Stimulated activated CD8-positive, alpha-beta memory T cell treated with anti-CD3 and anti-CD28 coated beads, Interleukin-7, amount 100 ng/mL, for 48 hours (primary cell): ENCODE measurements around the gene RFNG.
"Not testable (repeated sequence)": the region's sequence is repeated elsewhere in the genome, so short reads cannot be mapped to it uniquely, and the experiment has no call there.

ENCODE experiments used
- DNase-seq, 2 donors: peaks; one replicate each; pipeline ENCODE4 v3.0.0-alpha.2; 2020; ENCODE audit warnings: low read depth in 1 of 2; ENCODE audit errors: extremely low read depth in 1 of 2

The RFNG gene

DNA sequence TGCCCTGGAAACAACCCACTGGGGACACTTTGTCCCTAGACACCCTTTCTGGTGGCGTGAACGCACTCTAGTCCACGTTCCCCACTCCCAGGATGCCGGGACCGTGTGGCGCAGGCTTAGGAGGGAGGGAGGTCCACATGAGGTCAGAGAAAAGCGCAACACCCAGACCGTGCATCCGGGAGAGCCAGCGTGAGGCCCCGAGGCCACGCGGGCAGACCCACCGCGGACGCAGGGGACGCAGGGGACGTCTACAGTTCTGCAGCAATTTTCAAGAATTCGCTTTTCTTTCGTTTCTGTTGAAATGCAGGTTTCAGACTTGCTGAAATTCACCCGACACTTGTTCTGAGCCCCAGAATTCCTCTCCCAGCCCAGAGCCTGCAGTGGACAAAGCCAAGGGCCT, 4.7 kb downstream of the RFNG start:
- no peak for DNase-seq

DNA sequence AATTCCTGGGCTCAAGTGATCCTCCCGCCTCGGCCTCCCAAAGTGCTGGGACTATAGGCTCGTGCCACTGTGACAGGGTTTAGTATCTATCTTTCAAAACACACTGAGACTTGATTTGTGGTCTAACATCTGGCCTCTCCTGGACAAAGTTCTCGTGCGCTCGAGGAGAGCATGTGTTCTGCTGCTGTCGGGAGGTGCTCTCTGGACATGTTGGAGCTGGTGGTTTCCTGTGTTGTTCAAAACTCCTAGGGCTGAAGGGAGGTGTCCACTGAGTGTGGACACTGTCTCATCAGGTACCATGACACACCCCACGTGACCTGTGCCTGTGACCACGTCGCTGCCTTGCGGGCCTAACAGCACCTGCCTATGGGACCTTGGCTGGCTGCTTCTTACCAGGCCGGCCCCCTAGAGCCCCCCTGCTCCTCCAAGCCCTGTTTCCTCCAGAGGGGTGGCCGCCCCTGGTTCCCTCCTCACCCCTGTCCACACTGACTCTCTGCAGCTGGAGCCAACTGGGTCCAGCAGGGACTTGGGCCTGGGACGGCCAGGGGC, 5.6 kb downstream of the RFNG start:
- no peak for DNase-seq

DNA sequence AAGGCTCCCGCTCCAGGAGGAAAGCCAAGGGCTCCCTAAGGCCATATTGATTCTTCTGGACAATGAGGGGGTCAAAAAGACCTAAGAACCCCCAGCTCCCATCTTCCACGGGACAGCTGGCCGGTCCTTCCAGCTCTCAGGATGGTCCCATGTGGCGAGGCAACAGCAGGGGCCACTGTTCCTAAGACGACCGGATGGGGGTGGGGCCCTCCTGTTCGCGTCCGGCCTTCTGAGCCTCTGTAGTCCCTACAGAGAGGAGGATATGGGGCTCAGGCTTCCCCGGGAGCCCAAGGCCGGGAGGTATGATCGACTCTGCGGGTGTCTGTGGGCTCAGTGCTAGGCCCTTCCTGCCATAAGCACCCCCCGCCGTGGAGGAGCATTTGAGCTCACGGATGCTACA, 8.1 kb downstream of the RFNG start:
- DNase-seq: no peak

DNA sequence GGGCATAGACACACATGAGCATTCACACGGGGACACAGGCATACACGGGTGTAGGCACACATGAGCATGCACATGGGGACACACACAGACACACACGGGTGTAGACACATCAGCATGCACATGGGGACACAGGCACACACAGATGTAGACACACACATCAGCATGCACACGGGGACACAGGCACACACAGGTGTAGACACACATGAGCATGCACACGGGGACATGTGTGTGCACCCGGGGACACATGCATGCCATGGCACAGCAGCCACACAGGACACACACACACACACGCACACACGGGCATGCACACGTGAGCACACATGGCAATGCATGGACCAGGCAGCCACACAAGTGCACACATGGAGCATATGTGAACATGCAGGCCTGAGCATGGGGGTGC, 9.0 kb downstream of the RFNG start:
- no peak for DNase-seq

DNA sequence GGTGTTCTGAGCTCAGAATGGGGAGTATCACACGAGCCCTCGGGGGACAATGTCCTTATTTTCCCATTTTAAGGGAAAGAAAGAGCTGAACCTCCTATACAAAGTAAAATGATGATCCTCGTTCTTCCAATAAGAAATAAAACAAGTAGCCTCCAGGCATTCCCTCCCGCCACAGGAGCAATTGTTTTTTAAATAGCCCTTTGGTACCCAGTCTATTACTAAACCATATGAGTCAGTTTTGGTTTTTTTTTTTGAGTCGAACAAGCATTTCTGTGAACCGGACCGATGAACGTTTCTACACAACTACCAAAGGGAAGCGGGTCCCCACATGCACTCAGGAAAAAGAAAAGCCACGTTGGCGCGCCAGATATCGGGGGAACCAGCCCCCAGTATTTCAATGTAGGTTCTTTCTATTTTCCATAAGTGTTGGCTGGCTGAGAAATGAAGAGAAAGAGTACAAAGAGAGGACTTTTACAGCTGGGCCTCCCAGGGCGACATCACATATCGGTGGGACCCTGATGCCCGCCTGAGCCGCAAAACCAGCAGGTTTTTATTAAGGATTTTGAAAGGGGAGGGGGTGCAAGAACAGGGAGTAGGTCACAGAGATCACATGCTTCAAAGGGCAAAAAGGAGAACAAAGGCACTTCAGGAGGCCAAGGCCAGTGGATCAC, 10.3 kb downstream of the RFNG start:
- no peak for DNase-seq

DNA sequence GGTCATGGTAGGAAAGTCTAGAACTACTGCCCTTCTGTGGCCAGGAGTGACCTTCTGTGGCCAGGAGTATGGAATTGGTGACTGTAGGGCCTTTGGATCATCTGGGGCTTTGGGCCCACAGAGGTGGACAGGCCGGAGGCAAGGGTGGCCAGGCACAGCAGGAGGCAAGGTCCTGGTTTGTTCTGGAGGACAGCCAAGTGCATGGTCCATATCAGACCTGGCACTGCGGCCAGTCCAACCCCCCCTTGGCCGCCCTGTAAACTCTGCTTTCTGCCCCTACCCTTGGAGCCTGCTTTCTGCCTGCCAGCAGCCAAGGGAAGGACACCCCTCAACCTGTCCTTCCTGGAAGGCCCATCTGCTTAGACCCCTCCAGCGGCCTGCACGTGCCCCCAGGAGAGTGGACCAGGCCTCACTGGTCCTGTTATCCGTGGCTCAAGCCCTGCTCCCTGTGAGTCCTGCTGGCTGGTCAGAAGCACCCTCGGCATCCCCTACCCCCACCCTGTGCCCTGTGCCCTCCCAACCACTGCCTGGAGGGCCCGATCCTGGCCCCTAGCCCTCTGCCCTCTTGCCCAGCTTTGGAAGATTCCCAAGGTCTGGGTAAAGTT, 11.8 kb downstream of the RFNG start:
- DNase-seq: no peak

DNA sequence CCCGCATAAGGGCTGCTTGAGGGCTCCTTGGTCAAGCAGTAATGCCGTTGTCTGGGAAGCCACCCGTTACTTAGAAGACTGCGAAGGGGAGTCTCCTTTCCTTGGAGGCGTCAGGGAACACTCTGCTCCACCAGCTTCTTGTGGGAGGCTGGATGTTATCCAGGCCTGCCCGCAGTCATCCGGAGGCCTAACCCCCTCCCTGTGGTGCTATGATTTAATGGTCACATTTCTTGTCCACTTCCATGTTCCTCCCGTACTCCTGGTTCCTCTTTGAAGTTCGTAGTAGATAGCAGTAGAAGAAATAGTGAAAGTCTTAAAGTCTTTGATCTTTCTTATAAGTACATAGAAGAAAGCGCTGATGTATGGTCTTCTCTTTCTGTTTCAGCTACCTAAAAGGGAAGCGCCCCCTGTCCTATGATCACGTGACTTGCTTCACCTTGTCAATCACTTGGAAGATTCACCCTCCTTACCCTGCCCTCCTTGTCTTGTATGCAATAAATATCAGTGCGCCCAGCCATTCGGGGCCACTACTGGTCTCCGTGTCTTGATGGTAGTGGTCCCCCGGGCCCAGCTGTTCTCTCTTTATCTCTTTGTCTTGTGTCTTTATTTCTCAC, 12.7 kb downstream of the RFNG start:
- not testable (repeated sequence) for DNase-seq

DNA sequence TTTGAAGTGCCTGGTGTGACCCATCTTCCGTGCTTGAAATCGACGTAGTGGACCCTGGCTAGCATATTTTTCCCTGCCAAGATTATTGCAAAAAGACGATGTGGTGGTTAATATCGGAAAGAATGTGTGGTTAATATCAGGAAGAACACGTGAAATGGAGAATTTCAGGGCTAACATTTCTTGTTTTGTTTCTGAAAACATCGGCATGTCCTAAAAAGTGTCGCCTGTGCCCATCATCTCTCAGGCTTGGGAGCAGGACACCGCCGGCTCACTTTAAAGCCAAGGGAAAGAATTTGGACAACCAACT, 13.8 kb downstream of the RFNG start:
- no peak for DNase-seq

DNA sequence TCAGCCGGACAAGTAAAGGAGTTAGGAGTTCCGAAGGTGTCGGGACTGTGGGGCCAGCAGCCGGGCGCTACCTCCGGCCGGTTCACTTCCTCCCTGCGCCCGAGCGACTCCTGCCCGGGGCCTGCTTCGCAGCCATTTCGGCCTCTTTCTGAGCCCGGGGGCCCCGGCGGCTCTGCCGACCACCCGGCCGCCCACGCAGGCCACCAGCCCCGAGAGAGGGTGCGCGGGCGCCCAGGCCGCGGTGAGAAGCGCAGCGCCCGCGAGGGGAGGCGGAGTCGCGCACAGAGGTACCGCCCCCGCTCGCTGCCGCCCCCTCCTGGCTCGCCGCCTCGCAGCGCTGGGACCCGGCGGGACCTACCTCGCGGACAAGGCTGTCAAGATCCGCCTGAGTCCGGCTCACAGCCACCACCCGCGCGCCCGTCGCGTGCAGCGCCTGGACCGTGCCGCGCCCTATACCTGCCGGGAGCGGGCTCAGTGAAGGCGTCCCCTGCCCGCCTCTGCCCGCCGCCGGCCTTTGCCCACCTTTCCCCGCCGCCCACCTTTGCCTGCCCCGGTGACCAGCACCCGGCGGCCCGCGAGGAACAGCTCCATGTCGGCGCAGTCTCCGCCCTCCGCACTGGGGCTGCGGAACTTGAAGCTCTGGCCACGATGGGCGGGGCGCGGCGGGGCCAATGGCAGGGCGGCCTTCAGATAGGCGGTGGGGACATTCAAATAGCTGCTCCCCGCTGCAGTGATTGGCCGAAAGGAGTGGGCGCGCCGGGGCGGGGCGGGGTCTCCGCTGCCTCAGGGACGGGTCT, 14.3 kb downstream of the RFNG start, which contains the start of gene DCXR:
DCXR (minus strand) TSS at position 606 of the 797 bp plus-strand sequence; CDS start at position 591, 15 bp downstream.
- peak; percentile 94 to 96 for DNase-seq

DNA sequence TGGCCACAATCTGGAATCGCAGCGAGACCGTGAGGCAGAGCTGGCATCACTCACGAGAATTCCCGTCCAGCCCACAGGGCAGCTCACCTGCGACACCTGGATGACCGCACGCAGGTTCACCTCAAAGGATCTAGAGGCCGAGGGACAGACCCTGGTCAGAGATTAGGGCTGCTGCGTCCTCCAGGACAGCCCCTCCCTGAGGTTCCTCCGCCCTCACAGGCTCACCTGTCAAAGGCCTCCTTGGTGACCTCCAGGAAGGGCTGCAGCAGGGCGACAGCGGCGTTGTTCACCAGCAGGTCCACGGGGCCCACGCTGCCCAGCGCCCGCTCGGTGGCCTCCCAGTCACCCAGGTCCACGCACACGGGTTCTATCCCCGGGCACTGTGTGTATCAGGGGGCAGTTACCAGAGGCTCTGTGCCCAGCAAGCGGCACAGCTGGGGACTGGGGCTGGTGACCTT, 14.9 kb downstream of the RFNG start:
- no peak for DNase-seq

DNA sequence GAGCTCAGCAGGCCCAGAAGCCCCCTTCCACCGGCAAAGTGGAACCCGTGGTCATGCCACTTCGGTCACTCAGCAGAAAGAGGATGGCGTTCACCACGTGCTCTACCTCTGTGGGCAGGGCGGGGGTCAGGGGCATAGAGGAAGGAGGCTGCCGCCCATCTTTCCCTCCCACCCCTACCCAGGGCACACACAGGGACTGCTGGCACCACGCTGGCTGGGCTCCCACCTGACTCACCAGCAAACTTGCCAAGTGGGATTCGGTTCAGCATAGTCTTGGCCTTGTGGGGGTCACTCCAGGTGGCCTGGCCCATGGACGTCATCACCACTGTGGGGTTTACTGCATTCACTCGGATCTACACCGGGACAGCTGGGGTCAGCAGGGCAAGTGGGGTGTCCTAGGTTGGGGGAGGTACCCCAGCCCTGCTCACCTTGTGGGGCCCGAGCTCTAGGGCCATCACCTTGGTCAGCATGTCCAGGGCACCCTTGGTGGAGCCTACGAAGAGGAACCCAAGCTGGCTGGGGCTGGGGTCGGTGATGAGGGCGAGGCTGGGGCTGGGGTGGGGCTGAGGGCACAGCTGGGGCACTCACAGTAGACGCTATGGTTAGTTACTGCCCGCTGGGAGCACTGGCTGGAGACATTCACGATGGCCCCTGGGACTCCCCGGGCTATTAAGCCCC, 15.5 kb downstream of the RFNG start:
- DNase-seq: no peak

DNA sequence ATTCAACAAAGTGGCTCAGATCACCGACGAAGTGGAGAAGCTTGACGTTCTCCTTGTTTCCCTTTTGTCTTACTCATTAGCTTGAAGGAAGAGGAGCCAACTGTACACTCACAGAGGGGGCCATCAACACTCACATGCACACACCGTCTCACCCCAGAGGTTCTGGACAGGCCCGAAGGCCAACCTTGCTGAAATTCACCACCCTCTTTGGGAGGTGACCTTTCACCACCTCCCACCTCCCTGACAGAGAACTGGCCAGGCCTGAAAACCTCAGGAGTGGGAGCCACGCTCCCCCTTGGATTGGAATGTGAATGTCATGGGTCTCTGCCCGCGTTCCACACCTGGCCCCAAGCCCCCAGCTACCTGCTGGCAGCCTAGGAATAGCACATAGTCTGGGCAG, 16.1 kb downstream of the RFNG start:
- no peak for DNase-seq

DNA sequence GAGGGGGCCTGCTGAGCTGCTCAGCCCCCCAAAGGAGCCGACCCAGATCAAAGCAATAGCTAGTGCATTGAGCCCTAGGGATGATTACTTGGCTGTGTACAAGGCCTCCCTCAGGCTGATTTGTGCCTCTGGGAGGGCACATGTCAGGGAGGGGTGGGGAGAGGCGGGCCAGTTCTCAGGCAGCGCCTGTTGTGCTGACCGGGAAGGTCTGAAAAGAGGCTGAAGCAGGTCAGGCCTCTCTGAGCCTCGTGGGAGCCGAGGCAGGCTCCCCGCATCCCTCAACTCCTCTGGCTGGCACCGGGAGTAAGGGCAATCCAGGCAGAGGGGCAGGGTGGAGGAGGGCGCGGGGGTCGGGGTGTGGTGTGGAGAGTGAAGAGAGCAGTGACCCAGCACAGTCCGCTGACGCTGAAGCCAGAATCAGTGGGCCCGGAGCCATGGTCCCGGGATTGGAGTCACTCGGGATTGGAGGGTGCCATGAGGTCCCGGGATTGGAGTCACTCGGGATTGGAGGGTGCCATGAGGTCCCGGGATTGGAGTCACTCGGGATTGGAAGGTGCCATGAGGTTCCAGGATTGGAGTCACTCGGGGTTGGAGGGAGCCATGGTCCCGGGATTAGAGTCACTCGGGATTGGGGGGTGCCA, 17.1 kb downstream of the RFNG start:
- no peak for DNase-seq

DNA sequence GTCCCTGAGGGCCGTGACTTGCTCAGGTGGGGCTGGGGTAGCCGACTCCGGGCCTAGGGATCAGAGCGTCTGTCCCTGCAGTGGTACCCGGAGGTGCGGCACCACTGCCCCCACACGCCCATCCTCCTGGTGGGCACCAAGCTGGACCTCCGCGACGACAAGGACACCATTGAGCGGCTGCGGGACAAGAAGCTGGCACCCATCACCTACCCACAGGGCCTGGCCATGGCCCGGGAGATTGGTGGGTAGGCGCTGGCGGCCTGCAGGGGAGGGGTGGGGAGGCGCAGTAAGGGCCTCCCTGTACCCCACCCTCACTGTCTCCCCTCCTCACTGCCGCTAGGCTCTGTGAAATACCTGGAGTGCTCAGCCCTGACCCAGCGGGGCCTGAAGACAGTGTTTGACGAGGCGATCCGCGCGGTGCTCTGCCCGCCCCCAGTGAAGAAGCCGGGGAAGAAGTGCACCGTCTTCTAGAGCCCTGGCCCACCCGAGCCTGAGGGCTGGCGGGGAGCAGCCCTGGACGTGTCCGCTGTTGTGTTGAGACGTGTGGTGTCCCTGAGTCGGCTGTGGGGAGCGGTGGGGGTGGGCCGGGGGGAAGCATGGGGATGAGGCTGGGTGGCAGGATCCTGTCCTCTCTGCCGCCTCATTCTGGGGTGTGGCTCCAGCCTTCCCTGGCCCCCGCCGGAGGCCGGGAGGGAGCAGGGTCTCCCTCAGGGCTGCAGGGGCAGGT, 18.1 kb downstream of the RFNG start:
- no peak for DNase-seq

DNA sequence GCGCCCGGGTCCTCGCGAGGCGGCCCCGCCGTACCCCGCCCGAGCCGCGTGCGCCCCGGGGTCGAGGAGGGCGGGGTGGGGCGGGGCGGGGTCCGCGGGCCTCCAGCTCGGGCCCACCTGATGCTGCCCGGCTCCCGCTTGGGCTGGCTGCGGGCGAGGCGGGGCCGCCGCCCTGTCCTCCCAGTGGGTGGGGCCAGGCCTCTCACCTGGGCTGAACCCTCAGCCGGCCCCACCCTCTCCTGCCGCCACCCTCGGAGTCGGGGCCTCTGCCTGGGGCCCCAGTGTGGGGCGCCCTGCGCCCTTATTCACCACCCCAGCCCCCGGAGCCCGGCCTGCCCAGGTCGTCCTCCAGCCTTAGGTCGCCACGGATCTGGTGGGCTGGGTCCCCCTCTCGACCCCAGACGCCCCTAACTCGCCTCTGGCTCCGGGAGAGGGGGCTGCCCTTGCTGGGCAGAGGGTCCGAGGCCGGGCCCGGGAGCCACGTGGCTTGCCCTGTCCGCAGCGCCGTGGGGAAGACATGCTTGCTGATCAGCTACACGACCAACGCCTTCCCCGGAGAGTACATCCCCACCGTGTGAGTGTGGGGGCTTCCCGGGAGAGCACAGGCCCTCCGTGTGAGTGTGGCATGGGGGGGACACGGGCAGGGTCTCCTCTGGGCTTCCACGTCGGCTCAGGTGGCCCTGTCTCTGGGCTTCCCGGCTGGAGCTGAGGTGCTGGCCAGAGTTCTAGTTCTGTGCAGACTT, 19.6 kb downstream of the RFNG start:
- DNase-seq: peak in 1 of 2 donors; percentile 24

DNA sequence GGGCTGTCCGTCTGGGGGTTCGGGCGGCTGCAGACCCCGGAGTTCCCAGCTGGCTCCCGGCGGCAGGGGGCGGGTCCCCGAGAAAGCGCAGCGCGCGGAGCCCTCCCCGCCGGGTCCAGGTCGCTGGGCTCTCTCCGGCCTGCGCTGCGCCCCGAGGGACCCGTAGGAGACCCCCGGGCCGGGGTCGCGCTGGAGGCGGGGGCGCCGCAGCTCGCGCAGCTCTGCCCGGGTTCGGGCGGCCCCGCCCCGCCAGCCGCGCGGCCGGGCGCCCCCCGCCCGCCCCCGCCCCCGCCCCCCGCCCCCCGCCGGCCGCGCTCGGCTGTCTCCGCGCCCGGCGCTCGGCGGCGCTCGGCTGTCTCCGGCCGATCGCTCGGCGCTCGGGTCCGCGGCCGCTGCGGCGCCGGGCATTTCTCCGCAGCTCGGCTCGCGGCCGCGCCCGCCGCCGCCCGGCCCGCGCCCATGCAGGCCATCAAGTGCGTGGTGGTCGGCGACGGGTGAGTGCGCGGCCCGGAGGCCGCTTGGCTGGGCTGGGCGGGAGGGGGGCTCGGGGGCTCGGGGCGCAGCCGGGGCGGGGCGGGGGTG, 20.2 kb downstream of the RFNG start, which contains the start of gene RAC3:
RAC3 (plus strand) TSS at position 376 of the 582 bp plus-strand sequence; CDS start at position 460, 84 bp downstream.
- no peak for DNase-seq

DNA sequence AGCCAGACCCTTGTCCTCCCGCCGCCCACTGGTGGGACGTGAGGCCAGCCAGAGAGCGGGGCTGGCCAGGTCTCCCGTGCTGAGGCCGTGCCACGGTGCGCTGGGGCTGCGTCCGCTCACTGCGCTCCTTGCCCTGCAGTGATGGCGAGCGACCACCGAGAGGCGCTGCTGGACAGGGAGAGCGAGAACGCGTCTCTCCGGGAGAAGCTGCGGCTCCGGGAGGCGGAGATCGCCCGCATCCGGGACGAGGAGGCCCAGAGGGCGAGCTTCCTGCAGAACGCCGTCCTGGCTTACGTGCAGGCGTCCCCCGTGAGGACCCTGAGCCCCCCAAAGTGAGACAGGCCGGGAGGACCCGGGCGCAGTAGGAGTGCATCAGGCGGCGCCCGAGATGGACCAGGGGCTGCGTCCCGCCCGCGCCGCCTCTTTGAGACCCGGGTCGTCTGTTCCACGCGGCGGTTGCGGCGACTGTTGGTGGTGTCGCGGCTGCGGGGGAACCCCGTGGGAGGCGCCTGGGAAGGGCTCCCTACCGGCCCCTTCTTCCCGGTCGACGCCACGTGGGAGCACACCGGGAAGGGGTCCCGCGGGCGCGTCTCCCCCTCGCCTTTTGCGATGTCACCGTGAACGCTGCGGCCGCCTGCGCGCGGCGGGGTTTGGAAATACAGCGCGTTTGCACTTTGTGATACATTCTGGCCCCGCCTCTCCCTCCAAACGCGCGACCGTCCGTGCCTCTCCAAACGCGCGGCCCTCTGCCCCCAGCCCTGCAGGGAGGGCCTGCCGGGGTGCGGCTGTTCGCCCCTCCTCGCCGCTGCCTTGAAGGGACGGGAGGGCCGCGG, 20.9 kb downstream of the RFNG start:
- peak; percentile 64 to 66 for DNase-seq
